ENCODE data around the gene SLC25A6. TPM values are rescaled to one million over a fixed set of nuclear protein-coding genes. Genes with fewer than 3 reads are reported as not detected.

SLC25A6 gene
- total and polyA plus RNA-seq, 9 of the 15 experiments (the other 6 are each of a cell fraction or from before 2014, with no cell fraction given) = 24.6 to 330 (median 129) TPM

DNA sequence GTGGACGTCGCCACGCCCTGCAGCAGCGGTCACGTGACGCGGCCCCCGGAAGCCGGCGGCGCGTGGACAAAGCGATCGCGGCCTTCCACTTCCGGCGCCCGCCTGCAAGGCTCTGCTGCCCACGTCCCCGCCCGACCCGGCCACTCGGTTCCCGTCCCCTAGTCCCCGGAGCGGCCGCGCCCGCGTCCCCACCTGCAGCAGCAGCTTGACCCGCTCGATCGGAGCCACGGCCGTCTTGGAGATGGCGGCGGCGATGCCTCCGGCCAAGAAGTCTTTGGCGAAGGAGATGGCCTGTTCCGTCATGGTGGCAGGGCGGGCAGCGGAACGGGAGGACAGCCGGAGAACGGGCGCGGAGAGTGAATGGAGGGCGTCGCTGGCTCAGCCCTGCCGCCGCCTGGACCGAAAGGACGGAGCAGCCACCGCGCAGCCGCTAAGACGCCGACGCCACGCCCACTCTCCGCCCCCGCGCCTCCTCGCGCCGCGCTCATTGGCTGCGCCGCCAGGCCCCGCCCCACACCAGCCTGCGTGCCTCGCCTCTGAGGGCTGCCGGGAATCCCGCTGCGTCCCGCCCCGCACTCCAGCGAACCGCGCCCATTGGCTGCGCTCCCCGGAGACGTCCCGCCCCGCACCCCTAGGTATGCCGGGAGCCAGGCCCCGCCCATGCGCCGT is at the start of gene SLC25A6 (continued):
- TF ChIP-seq PYGO2 (tag; IDR thresholded peaks at IDR 0.05) (no peak), PRMT5 (CRISPR knock-in tag; IDR thresholded peaks at IDR 0.05) (no peak), HOXB6 (CRISPR knock-in tag; IDR thresholded peaks at IDR 0.05; ENCODE audit: borderline replicate concordance) (no peak), RBM34 (IDR thresholded peaks at IDR 0.05; ENCODE audit: borderline replicate concordance, insufficient read depth, low read length) (no peak), ZBED1 (IDR thresholded peaks at IDR 0.05) (no peak), TEAD2 (tag; IDR thresholded peaks at IDR 0.05) (no peak), KLF1 (tag; IDR thresholded peaks at IDR 0.05) (peak; percentile 82), NFATC3 (IDR thresholded peaks at IDR 0.05) (no peak), HNRNPH1 (optimal IDR thresholded peaks at IDR 0.05; ENCODE audit: low read depth, low read length) (no peak), SMAD3 (CRISPR knock-in tag; conservative IDR thresholded peaks at IDR 0.05) (0 out of 2 replicates have a peak, but pooled peaks have one; percentile 1), IFI16 (CRISPR knock-in tag; IDR thresholded peaks at IDR 0.05) (no peak)
- TF ChIP-seq, protein P1, sequence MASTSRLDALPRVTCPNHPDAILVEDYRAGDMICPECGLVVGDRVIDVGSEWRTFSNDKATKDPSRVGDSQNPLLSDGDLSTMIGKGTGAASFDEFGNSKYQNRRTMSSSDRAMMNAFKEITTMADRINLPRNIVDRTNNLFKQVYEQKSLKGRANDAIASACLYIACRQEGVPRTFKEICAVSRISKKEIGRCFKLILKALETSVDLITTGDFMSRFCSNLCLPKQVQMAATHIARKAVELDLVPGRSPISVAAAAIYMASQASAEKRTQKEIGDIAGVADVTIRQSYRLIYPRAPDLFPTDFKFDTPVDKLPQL (IDR thresholded peaks at IDR 0.05; ENCODE audit: extremely low read depth, insufficient read length) = no peak
- TF ChIP-seq, protein P2, sequence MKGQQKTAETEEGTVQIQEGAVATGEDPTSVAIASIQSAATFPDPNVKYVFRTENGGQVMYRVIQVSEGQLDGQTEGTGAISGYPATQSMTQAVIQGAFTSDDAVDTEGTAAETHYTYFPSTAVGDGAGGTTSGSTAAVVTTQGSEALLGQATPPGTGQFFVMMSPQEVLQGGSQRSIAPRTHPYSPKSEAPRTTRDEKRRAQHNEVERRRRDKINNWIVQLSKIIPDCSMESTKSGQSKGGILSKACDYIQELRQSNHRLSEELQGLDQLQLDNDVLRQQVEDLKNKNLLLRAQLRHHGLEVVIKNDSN (CRISPR knock-in tag; IDR thresholded peaks at IDR 0.05) = peak; percentile 99
- TF ChIP-seq, protein P3, sequence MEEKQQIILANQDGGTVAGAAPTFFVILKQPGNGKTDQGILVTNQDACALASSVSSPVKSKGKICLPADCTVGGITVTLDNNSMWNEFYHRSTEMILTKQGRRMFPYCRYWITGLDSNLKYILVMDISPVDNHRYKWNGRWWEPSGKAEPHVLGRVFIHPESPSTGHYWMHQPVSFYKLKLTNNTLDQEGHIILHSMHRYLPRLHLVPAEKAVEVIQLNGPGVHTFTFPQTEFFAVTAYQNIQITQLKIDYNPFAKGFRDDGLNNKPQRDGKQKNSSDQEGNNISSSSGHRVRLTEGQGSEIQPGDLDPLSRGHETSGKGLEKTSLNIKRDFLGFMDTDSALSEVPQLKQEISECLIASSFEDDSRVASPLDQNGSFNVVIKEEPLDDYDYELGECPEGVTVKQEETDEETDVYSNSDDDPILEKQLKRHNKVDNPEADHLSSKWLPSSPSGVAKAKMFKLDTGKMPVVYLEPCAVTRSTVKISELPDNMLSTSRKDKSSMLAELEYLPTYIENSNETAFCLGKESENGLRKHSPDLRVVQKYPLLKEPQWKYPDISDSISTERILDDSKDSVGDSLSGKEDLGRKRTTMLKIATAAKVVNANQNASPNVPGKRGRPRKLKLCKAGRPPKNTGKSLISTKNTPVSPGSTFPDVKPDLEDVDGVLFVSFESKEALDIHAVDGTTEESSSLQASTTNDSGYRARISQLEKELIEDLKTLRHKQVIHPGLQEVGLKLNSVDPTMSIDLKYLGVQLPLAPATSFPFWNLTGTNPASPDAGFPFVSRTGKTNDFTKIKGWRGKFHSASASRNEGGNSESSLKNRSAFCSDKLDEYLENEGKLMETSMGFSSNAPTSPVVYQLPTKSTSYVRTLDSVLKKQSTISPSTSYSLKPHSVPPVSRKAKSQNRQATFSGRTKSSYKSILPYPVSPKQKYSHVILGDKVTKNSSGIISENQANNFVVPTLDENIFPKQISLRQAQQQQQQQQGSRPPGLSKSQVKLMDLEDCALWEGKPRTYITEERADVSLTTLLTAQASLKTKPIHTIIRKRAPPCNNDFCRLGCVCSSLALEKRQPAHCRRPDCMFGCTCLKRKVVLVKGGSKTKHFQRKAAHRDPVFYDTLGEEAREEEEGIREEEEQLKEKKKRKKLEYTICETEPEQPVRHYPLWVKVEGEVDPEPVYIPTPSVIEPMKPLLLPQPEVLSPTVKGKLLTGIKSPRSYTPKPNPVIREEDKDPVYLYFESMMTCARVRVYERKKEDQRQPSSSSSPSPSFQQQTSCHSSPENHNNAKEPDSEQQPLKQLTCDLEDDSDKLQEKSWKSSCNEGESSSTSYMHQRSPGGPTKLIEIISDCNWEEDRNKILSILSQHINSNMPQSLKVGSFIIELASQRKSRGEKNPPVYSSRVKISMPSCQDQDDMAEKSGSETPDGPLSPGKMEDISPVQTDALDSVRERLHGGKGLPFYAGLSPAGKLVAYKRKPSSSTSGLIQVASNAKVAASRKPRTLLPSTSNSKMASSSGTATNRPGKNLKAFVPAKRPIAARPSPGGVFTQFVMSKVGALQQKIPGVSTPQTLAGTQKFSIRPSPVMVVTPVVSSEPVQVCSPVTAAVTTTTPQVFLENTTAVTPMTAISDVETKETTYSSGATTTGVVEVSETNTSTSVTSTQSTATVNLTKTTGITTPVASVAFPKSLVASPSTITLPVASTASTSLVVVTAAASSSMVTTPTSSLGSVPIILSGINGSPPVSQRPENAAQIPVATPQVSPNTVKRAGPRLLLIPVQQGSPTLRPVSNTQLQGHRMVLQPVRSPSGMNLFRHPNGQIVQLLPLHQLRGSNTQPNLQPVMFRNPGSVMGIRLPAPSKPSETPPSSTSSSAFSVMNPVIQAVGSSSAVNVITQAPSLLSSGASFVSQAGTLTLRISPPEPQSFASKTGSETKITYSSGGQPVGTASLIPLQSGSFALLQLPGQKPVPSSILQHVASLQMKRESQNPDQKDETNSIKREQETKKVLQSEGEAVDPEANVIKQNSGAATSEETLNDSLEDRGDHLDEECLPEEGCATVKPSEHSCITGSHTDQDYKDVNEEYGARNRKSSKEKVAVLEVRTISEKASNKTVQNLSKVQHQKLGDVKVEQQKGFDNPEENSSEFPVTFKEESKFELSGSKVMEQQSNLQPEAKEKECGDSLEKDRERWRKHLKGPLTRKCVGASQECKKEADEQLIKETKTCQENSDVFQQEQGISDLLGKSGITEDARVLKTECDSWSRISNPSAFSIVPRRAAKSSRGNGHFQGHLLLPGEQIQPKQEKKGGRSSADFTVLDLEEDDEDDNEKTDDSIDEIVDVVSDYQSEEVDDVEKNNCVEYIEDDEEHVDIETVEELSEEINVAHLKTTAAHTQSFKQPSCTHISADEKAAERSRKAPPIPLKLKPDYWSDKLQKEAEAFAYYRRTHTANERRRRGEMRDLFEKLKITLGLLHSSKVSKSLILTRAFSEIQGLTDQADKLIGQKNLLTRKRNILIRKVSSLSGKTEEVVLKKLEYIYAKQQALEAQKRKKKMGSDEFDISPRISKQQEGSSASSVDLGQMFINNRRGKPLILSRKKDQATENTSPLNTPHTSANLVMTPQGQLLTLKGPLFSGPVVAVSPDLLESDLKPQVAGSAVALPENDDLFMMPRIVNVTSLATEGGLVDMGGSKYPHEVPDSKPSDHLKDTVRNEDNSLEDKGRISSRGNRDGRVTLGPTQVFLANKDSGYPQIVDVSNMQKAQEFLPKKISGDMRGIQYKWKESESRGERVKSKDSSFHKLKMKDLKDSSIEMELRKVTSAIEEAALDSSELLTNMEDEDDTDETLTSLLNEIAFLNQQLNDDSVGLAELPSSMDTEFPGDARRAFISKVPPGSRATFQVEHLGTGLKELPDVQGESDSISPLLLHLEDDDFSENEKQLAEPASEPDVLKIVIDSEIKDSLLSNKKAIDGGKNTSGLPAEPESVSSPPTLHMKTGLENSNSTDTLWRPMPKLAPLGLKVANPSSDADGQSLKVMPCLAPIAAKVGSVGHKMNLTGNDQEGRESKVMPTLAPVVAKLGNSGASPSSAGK (IDR thresholded peaks at IDR 0.05) = no peak
- TF ChIP-seq, protein P4, sequence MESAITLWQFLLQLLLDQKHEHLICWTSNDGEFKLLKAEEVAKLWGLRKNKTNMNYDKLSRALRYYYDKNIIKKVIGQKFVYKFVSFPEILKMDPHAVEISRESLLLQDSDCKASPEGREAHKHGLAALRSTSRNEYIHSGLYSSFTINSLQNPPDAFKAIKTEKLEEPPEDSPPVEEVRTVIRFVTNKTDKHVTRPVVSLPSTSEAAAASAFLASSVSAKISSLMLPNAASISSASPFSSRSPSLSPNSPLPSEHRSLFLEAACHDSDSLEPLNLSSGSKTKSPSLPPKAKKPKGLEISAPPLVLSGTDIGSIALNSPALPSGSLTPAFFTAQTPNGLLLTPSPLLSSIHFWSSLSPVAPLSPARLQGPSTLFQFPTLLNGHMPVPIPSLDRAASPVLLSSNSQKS (CRISPR knock-in tag; IDR thresholded peaks at IDR 0.05) = no peak

All from K562 (cell line).